Measurements from ENCODE around the gene PLPPR4.
"Not testable (repeated sequence)": the region's sequence is repeated elsewhere in the genome, so short reads cannot be mapped to it uniquely, and the experiment has no call there.

PLPPR4 gene

GRCh38 chr1:99269321-99269720 is 5.0 kb downstream of the PLPPR4 start:
- DNase-seq = no peak

GRCh38 chr1:99270646-99271045 is 6.4 kb downstream of the PLPPR4 start:
- no peak for DNase-seq

GRCh38 chr1:99271249-99271648 is 7.0 kb downstream of the PLPPR4 start:
- no peak for DNase-seq

GRCh38 chr1:99277066-99277465 is 12.8 kb downstream of the PLPPR4 start:
- no peak for DNase-seq

GRCh38 chr1:99279525-99279924 is 15.2 kb downstream of the PLPPR4 start:
- no peak for DNase-seq

- DNase-seq = no peak
These were observed 16.8 kb downstream of the PLPPR4 start for GRCh38 chr1:99281105-99281504.

GRCh38 chr1:99282536-99282935 is 18.2 kb downstream of the PLPPR4 start:
- no peak for DNase-seq

- DNase-seq = not testable (repeated sequence)
These were observed 19.2 kb downstream of the PLPPR4 start for GRCh38 chr1:99283521-99283920.

GRCh38 chr1:99292886-99293285 is 28.6 kb downstream of the PLPPR4 start:
- DNase-seq = no peak

GRCh38 chr1:99297923-99298322 is 33.6 kb downstream of the PLPPR4 start:
- DNase-seq = no peak

GRCh38 chr1:99304725-99305282 is 40.5 kb downstream of the PLPPR4 start:
- DNase-seq = no peak

GRCh38 chr1:99305626-99306025 is 41.3 kb downstream of the PLPPR4 start:
- no peak for DNase-seq

- DNase-seq = no peak
These were observed 41.8 kb downstream of the PLPPR4 start for GRCh38 chr1:99306056-99306455.

GRCh38 chr1:99306644-99307043 is 42.4 kb downstream of the PLPPR4 start:
- DNase-seq = no peak

GRCh38 chr1:99315305-99315704 is 51.0 kb downstream of the PLPPR4 start:
- DNase-seq = no peak

GRCh38 chr1:99326215-99326949 is 62.1 kb downstream of the PLPPR4 start:
- no peak for DNase-seq

GRCh38 chr1:99327357-99327756 is 63.1 kb downstream of the PLPPR4 start:
- DNase-seq = no peak

- DNase-seq = no peak
These were observed 63.9 kb downstream of the PLPPR4 start for GRCh38 chr1:99328171-99328570.

GRCh38 chr1:99331083-99331482 is 66.8 kb downstream of the PLPPR4 start:
- no peak for DNase-seq

- no peak for DNase-seq
These were observed 67.3 kb downstream of the PLPPR4 start for GRCh38 chr1:99331636-99332035.

- DNase-seq = no peak
These were observed 68.3 kb downstream of the PLPPR4 start for GRCh38 chr1:99332561-99332960.

GRCh38 chr1:99334991-99335390 is 70.7 kb downstream of the PLPPR4 start:
- no peak for DNase-seq

GRCh38 chr1:99347041-99347684 is 82.9 kb downstream of the PLPPR4 start:
- DNase-seq = no peak

- DNase-seq = no peak
These were observed 84.3 kb downstream of the PLPPR4 start for GRCh38 chr1:99348397-99349132.
